Erythroblast (primary cell): ENCODE results near the gene ANKRD13D.

Experiments used
- DNase-seq, 2 experiments: peaks; one replicate each; lab custom pipeline; 2025; lab: John Stamatoyannopoulos, UW
- GATA1 ChIP-seq: IDR thresholded peaks from 2 replicates; pipeline ENCODE4 v1.6.1; 2011; ENCODE audit warnings: low read depth, mild to moderate bottlenecking, control low read depth, low read length, moderate library complexity
- POLR2A ChIP-seq: IDR thresholded peaks from 2 replicates; pipeline ENCODE4 v1.6.1; 2011; ENCODE audit warnings: mild to moderate bottlenecking, low read length

ANKRD13D gene

GRCh38 chr11:67273260-67273990 is 15.7 kb upstream of the ANKRD13D start:
- no peak for DNase-seq
- TF ChIP-seq POLR2A: no peak
- TF ChIP-seq GATA1: no peak

GRCh38 chr11:67274768-67275605 is 14.1 kb upstream of the ANKRD13D start:
- TF ChIP-seq POLR2A (no peak), GATA1 (no peak)
- DNase-seq: no peak

DNA sequence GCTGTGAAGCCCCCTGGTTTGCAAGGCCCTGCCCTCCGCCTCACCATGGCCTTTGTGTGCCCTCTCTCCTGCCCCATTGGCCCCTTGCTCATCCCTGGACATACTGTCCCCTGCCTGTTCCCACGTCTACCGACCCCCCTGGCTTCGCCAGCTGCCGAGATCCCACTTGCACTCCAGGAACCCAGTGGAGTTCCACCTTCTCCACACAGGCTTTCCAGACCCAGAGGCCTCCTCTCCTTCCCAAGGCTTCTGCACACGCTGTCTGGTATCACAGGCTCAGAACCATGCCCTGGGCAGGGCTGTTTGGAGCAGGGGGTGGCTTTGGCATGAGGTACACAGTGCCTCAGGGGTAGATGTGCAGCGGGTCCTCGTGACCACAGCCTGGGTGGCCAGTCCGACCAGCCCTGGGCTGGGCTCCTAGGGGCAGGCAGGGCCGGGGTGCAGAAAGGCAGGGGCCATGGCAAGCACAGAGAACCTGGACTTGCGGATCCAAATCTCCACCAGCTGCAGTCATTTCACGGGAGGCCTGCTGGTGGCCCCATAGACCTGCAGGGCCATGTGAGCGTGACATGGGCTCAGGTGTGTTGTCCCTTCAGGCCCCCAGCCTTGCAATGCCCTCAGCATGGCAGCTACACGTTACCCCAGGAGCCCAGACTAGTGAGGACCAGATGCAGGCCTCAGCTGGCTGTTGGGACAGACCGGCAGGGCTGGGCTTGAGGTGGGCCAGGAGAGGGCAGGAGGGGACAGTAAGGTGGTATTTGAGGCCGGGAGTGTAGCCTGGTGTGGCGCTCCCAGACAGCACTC is 13.3 kb upstream of the ANKRD13D start:
- TF ChIP-seq POLR2A (no peak), GATA1 (no peak)
- DNase-seq: peak in 1 of 2 experiments; percentile 44

GRCh38 chr11:67276781-67277230 is 12.3 kb upstream of the ANKRD13D start:
- TF ChIP-seq POLR2A (no peak), GATA1 (no peak)
- peak; percentile 72 to 76 for DNase-seq

- peak; percentile 87 to 89 for DNase-seq
These were observed 11.7 kb upstream of the ANKRD13D start for GRCh38 chr11:67277231-67277961.

GRCh38 chr11:67278135-67278938 is 10.8 kb upstream of the ANKRD13D start:
- DNase-seq: no peak
- no peak for TF ChIP-seq POLR2A
- TF ChIP-seq GATA1: no peak

More at GRCh38 chr11:67277231-67277961, 11.7 kb upstream of the ANKRD13D start:
- TF ChIP-seq GATA1 (no peak), POLR2A (peak; percentile 77)

GRCh38 chr11:67278939-67279588 is 10.0 kb upstream of the ANKRD13D start:
- no peak for TF ChIP-seq GATA1
- no peak for TF ChIP-seq POLR2A
- no peak for DNase-seq

DNA sequence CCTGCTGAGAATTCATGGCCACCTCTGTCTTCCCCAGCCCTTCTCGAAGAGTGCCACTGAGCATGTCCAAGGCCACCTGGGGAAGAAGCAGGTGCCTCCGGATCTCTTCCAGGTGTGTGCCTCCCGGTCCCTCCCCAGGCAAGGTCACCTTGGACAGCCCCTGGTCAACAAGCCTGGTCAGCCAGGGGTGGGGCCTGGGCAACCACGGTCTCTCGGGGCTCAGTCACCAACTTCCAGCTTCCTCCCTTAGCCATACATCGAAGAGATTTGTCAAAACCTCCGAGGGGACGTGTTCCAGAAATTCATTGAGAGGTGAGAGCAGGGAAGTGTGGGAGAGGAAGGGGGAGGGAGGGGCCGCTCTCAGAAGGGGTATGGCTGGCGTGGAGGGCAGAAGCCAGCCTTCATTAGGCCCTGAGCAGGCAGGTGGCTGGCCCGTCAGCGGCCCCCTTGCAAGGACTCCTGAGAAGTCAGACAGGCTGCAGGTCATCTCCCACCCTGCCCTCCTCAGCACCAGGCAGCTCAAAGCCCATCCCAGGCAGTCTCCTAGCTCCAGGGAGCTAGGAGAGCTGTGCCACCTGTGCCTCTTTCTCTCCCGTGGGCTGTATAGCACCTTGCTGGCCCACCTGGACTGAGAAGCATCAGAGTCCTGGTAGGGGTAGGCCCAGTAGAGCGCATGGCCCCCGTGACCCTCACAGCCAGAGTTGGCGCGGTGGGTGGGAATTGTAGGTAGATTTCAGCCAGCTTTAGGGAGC is 9.3 kb upstream of the ANKRD13D start:
- TF ChIP-seq POLR2A (no peak), GATA1 (no peak)
- no peak for DNase-seq

GRCh38 chr11:67280341-67280787 is 8.7 kb upstream of the ANKRD13D start:
- TF ChIP-seq POLR2A: no peak
- TF ChIP-seq GATA1: no peak
- no peak for DNase-seq

- TF ChIP-seq POLR2A (no peak), GATA1 (no peak)
- no peak for DNase-seq
These were observed 8.1 kb upstream of the ANKRD13D start for GRCh38 chr11:67280788-67281551.

GRCh38 chr11:67281552-67282150 is 7.5 kb upstream of the ANKRD13D start:
- TF ChIP-seq GATA1 (no peak), POLR2A (no peak)
- DNase-seq: no peak
